ENCODE data around the gene ID2.

The ID2 gene

DNA sequence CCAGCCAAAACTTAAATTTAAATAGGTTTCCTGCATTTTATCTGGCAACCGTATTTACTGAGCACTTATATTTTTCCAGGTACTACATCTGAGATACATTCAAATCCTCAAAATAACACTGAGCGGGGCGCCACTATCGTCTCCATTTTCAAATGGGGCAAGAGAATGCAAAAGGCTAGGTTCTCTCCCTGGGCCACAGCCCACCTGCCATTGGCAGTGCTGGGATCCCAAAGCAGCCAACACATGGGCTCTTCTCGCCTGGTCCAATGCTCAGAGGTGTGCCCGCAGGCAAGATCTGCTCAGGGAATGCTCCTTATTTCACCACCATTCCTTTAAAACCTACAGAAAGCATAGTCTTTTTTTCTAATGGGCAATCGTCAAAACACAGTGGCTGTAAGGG, 11.3 kb upstream of the ID2 start:
- no peak for DNase-seq (ENCODE audit: low spot score)

DNA sequence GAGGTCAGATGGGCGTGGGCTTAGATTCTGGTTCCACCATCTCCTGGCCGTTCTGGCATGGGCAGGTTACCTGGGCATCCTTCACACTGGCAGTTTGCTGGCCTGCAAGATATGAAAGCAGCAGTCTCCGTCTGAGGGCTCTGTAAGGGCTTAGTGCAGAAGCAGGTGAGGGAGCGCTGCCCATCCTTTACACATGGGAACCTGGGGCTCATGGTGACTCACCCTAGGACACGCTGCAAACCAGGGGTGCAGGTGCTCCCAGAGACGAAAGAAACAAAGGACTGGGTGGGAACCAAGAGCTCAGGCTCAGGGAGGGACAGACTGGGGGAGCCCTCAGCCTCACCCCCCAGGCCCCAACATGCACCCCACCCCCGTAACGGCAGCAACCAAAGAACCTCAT, 10.7 kb upstream of the ID2 start:
- no peak for DNase-seq (ENCODE audit: low spot score)

- DNase-seq (ENCODE audit: low spot score), result no peak
Observed at GRCh38 chr2:8671802-8672201, 10.1 kb upstream of the ID2 start.

DNA sequence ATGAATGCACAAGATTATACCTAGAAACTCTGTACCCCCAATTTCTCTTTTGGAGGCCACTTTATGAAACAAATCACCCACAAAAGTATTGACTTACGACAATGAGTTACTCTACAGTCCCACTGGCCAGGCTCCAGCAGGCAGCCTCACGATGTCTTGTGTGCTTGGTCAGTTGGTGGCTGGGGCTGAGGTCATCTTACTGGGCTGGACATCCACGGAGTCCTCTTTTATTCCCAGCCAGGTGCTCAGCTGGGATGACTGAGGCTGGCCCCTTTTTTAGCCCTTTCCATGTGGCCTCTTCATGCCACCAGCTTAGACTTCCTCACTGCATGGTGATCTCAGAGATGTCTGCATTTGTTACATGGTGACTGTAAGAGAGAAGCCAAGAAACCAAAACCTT, 8.9 kb upstream of the ID2 start:
- no peak for DNase-seq (ENCODE audit: low spot score)

DNA sequence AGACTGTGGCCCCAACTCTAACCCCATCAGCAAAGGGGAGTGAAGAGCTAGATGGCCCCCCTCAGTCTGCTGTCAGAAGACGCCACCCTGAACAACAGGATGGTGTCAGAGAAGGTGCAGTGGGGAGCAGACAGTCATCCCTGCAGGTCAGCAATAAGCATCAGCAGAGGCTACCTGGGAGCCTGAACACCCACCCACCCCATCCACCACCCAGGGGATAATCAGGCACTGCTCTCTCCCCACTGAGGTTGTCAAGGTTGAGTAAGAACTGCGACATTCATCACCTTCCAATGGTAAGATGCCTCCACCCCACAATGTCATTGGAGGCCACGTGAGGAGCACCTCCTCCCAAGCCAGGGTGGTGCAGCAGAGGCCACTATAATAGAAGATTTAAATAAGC, 8.5 kb upstream of the ID2 start:
- no peak for DNase-seq (ENCODE audit: low spot score)

GRCh38 chr2:8674420-8675009, 7.3 kb upstream of the ID2 start:
- no peak for DNase-seq (ENCODE audit: low spot score)

DNA sequence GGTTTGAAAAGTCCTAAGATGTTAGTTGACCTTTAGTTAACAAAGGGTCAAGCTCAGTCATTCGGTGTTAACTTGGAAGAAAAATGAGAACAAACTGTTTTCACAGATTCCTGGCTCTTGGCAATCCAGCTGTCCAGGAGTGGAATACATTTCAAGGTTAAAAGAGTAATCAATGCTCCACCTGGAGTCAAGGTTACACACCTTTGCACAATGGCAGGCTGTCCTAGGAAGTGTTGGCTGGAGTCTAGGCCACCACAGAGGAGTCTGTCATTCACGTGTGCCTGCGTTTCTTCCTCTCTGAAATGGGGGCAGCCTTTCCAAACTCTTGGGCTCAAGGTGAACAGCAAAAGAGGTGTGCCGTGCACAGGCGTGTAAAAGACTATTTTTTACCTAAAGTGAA, 6.3 kb upstream of the ID2 start:
- no peak for DNase-seq (ENCODE audit: low spot score)

DNA sequence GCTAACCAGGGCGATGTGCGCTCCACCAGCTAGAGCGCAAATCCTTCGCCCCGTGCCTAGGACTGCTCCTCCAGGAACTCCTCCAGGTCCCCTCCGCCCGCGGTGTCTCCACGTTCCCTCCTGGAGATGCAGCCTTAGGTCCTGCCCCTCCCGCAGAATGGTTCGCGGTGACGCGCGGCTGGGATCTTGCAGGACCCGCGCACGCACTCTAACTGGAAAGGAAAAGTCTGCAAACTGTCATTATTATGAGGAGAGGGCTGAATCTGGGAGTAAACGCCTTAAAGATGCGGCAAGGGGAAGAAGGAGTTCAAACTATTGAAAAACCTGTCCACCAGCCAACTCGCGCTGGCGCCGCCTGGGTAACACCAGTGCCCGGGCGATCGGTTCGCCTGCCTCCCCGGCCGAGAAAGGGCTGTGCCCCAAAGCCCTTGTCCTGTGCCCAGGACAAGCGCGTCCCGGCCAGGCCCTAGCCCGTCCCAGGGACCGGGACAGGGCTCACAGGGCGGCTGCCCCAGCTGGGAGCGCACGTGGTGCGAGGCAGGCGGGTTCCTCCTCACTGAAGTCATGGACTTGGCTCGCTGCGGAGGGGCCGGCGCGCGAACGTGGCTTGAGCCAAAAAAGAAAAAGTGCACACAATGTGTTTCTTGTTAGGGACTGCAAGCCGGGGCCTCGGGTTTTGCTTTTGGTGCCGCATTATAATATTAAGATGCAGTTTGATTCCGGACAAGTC, 5.5 kb upstream of the ID2 start:
- no peak for DNase-seq (ENCODE audit: low spot score)

DNA sequence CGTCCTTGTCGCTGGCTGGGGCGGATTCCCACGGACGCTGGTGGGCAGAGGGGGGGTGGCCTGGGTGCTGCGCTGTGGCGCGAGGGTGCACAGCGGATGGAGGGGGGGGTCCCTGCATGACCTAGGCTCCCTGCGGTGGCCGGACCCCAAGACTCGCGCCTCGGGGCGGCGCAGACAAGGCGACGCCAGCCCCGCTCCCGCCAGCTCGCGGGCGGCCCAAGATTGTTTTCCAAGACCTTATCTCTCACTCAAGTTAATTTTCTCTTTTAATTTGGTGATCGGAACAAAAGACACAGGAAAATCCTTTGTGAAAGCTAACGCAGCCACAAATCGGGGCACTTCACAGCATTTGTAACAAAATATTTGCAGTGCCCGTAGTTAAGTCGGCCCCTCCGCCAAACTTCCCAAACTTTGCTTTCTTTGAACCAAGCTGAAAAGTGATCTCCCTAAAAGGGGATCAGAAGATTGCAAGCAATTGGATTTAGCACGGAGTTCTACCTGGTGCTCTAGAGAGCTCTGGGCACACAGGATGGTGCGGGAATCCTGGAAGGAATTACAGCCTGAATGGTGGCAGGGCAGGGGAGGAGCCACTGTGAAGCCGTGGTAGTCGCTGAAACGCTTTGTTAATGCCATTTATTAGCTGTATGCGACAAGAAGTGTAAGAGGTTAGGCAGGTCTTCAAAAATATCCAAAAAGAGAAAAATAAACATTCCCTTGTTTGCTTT, 4.8 kb upstream of the ID2 start:
- no peak for DNase-seq (ENCODE audit: low spot score)

DNA sequence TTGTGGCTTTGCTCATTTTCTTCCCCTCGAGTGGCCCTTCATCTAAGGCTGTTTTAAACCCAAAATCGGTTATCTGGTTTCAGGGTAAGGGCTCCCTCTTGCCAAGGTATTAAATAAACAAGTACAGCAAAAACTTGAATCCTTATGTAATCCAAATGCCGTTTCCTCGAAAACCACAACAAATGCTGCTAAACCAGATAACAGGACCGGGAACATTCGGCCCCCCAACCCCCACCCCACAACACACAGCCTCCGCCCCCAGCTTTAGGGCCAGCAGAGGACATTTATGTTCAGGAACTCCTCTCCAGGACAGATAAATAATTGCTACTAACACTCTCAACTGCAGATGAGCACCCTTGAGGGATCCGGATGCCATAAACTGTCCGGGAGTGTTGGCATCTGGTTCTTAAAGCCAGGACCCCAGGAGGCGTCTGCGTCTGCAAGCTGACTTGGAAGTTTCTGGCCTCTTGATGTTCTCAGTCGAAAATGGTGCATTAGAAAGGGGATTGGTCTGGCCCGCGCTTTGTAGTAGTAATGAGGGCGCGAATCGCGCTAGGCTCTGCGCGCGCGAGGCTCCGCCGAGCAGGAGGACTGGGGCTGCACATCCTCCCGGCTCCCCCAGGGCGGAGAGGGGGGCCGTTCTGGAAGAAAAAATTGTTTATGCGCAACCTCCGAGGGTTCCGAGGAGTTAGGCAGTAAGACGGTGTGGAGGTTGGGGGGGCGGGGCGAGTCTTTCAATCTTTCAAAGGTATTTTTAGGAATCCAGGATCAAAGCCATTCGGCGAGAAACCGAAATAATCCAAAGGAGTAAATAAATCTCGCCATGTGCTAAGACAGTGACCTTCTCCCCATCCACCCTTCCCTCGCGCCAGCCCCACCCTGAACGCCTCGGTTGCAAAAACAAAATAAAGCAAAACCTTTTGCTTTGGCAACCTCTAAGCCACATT, 3.9 kb upstream of the ID2 start:
- DNase-seq (ENCODE audit: low spot score), result peak; percentile 73

DNA sequence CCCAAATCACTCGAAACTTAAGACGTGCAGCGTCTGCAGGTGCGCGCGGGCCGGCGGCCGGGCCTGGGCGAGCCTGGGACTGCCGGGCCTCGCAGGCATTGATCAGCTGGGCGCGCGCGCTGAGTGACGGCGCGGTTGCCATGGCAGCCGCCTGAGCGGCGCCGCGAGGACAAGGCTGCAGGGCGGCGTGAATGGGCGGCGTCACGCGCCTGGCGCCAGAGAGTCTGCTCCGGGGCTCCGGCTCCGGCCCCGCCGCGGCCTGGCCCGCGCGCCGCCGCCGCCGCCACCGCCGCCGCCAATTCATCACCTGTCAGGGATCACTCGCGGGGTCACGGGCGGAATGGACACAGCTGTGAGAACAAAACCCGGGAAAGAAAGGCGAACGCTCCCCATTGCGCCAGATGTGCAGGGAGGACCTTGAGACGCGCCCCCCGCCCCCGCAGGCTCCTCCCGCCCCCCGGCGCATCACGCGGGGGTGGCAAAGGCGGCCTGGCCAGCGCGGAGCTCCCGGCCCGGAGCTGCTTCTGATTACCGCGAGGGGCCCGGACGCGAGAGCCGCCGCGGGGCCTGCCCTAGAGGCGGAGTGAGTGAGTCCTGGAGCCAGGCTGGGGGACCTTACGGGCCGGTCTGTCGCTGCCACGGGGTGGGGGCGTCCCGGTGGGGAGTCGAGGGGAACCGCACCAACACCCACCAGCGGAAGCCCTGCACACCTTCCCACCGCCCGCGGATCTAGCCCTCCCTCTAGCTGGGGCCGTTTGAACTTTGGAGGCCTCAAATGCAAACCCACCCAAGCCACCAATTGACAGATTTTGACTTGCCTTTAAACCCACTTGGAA, 2.9 kb upstream of the ID2 start:
- peak; percentile 95 for DNase-seq (ENCODE audit: low spot score)

DNA sequence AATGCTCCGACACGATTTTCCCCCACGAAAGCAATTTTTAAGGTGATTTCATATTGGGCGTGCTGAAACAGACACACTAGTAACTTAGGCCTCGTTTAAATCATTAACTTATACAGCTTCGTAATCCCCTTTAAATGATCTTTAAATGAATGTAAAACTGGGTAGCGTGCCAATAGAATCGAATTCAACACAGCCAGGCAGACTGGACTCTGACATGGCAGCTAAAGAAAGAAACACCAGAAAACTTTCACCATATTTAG, 2.4 kb upstream of the ID2 start:
- no peak for DNase-seq (ENCODE audit: low spot score)

DNA sequence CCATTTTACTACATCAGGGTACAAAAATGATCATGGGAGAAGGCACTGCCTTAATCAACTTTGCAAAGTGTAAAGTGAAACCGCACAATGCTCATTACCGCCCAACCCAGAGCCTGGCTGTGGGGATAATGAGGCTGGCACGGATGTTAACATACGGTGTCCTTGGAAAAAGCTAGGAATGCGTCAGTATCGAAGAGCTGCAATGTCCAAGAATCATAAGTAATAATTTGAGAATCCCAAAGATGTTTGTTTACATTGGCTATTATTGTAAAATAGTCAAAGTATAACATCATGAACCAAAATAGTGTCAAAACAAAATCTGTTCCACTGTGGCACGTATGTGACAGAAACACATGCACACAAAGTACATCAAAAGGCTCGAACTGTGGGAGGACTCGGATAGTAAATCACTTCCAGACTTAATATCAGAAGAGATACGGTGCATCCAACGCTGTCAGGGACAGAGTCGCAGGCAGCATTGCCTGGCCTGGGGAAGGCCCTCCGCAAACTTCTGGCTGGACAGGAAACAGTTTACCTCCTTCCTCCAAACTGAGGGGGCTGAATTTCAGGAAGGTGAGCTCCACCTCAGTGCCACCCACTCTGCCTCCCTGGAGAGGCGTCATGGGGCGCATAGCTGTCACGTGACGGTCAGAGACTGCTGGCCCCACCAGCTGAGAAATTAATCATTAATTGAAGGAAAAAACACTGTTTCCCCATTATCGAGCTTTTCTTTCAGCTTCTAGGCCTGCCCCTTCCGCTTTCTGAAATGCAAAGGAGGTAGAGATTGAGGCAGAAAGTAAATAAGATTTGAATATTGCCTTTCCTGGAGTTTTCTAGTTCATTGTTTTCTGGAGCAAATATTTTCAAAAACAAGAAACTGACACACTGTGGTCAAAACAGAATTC, 1.8 kb upstream of the ID2 start:
- DNase-seq (ENCODE audit: low spot score), result no peak

GRCh38 chr2:8680822-8681760, 765 bp upstream of the ID2 start:
- peak; percentile 51 for DNase-seq (ENCODE audit: low spot score)

DNA sequence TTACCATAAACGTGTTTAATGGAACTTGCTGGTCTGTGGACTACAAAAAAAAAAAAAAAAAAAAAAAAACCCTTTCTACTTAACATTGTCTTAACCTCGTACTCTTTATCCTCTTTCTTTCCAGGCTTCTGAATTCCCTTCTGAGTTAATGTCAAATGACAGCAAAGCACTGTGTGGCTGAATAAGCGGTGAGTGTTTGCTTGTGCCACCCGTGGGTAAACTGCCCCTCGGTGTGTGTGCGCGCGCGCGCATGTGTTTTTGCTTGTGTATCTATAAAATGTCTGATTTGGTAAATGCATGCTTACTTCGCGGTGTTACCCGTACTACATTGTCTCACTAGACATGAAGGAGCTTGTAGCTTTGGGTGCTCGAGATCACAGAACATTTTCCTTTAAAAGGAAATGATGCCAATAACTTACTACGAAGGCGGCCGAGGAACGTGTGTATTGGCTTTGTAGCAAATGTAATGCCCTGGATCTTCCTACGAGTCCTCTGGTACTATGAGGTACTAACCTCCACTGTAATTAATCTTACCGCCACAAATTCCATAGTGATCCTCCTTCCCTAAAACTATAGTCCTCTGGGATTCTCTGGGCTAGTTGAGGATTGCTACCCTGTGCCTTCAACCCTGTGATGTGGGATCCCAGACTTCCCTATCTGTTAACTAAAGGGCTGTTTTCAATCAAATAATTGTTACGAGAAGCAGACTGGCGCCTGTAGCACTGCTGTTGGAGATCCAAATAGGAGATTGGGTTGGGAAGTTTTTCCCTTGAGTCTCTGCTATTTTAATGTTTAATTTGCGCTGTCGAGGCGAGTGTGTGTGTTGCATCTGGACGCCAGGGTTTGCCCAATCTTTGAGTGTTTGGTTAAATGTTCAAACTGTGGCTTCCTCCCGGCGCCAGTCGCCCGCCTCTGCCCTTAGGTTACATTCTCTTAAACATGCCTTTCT, 1.1 kb downstream of the ID2 start:
- DNase-seq (ENCODE audit: low spot score), result no peak

GRCh38 chr2:8684540-8684877, 2.7 kb downstream of the ID2 start:
- no peak for DNase-seq (ENCODE audit: low spot score)

- DNase-seq (ENCODE audit: low spot score), result peak; percentile 41
Observed at GRCh38 chr2:8684878-8685696, 3.2 kb downstream of the ID2 start.

Data from D341Med (cell line).